ENCODE measurements around the gene MED22.

Gene MED22

GRCh38 chr9:133387680-133388079, 39.7 kb upstream of the MED22 start:
- Histone ChIP-seq H3K4me1 (ENCODE audit: control insufficient read depth in 5 of 5, insufficient read depth in 5 of 5, low read length in 5 of 5) (no peaks in the 10 kb centered on the region), H3K27ac (ENCODE audit: low read depth, low read length) (no peak overlapping the region), H3K9me3 (ENCODE audit: control insufficient read depth in 5 of 5, low read length in 5 of 5) (no peaks in the 10 kb centered on the region), H3K4me3 (ENCODE audit: low read depth in 1 of 5, low read length in 5 of 5) (no peak overlapping the region), H3K27me3 (ENCODE audit: control insufficient read depth in 5 of 5, insufficient read depth in 4 of 5, low read length in 5 of 5) (peaks cover 0 to 7% (median 5%) of the 10 kb centered on the region in 5 donors), H3K36me3 (ENCODE audit: control insufficient read depth in 5 of 5, insufficient read depth in 5 of 5, low read length in 5 of 5) (no peaks in the 10 kb centered on the region), H3K9ac (ENCODE audit: low read length in 5 of 5) (no peak overlapping the region)

GRCh38 chr9:133386338-133386737, 38.4 kb upstream of the MED22 start:
- Histone ChIP-seq H3K36me3 (ENCODE audit: control insufficient read depth in 5 of 5, insufficient read depth in 5 of 5, low read length in 5 of 5) (no peaks in the 10 kb centered on the region), H3K9ac (ENCODE audit: low read length in 5 of 5) (no peak overlapping the region), H3K27ac (ENCODE audit: low read depth, low read length) (no peak overlapping the region)

GRCh38 chr9:133385452-133385851, 37.5 kb upstream of the MED22 start:
- no peak overlapping the region for H3K4me3 ChIP-seq (ENCODE audit: low read depth in 1 of 5, low read length in 5 of 5)
- H3K4me1 ChIP-seq (ENCODE audit: control insufficient read depth in 5 of 5, insufficient read depth in 5 of 5, low read length in 5 of 5), result no peaks in the 10 kb centered on the region
- H3K36me3 ChIP-seq (ENCODE audit: control insufficient read depth in 5 of 5, insufficient read depth in 5 of 5, low read length in 5 of 5), result no peaks in the 10 kb centered on the region
- no peaks in the 10 kb centered on the region for H3K9me3 ChIP-seq (ENCODE audit: control insufficient read depth in 5 of 5, low read length in 5 of 5)
- H3K27ac ChIP-seq (ENCODE audit: low read depth, low read length), result no peak overlapping the region
- H3K27me3 ChIP-seq (ENCODE audit: control insufficient read depth in 5 of 5, insufficient read depth in 4 of 5, low read length in 5 of 5), result peaks cover 0 to 4% (median under 1%) of the 10 kb centered on the region in 5 donors
- H3K9ac ChIP-seq (ENCODE audit: low read length in 5 of 5), result no peak overlapping the region

More at GRCh38 chr9:133386338-133386737, 38.4 kb upstream of the MED22 start:
- Histone ChIP-seq H3K4me3 (ENCODE audit: low read depth in 1 of 5, low read length in 5 of 5) (no peak overlapping the region), H3K4me1 (ENCODE audit: control insufficient read depth in 5 of 5, insufficient read depth in 5 of 5, low read length in 5 of 5) (no peaks in the 10 kb centered on the region), H3K9me3 (ENCODE audit: control insufficient read depth in 5 of 5, low read length in 5 of 5) (no peaks in the 10 kb centered on the region), H3K27me3 (ENCODE audit: control insufficient read depth in 5 of 5, insufficient read depth in 4 of 5, low read length in 5 of 5) (peaks cover 0 to 7% (median 5%) of the 10 kb centered on the region in 5 donors)

- Histone ChIP-seq H3K27ac (ENCODE audit: low read depth, low read length) (no peak overlapping the region), H3K9ac (ENCODE audit: low read length in 5 of 5) (no peak overlapping the region), H3K36me3 (ENCODE audit: control insufficient read depth in 5 of 5, insufficient read depth in 5 of 5, low read length in 5 of 5) (no peaks in the 10 kb centered on the region), H3K9me3 (ENCODE audit: control insufficient read depth in 5 of 5, low read length in 5 of 5) (no peaks in the 10 kb centered on the region), H3K4me1 (ENCODE audit: control insufficient read depth in 5 of 5, insufficient read depth in 5 of 5, low read length in 5 of 5) (no peaks in the 10 kb centered on the region), H3K4me3 (ENCODE audit: low read depth in 1 of 5, low read length in 5 of 5) (no peak overlapping the region), H3K27me3 (ENCODE audit: control insufficient read depth in 5 of 5, insufficient read depth in 4 of 5, low read length in 5 of 5) (peaks cover 0 to 2% (median 0%) of the 10 kb centered on the region in 5 donors)
Measured at GRCh38 chr9:133384736-133385321, 36.9 kb upstream of the MED22 start.

- H3K27ac ChIP-seq (ENCODE audit: low read depth, low read length), result no peak overlapping the region
- H3K4me3 ChIP-seq (ENCODE audit: low read depth in 1 of 5, low read length in 5 of 5), result no peak overlapping the region
- peaks cover 0 to under 1% (median 0%) of the 10 kb centered on the region in 5 donors for H3K9me3 ChIP-seq (ENCODE audit: control insufficient read depth in 5 of 5, low read length in 5 of 5)
- peaks cover 0 to under 1% (median 0%) of the 10 kb centered on the region in 5 donors for H3K4me1 ChIP-seq (ENCODE audit: control insufficient read depth in 5 of 5, insufficient read depth in 5 of 5, low read length in 5 of 5)
- no peaks in the 10 kb centered on the region for H3K27me3 ChIP-seq (ENCODE audit: control insufficient read depth in 5 of 5, insufficient read depth in 4 of 5, low read length in 5 of 5)
- no peak overlapping the region for H3K9ac ChIP-seq (ENCODE audit: low read length in 5 of 5)
- H3K36me3 ChIP-seq (ENCODE audit: control insufficient read depth in 5 of 5, insufficient read depth in 5 of 5, low read length in 5 of 5), result no peaks in the 10 kb centered on the region
Measured at GRCh38 chr9:133383438-133383837, 35.5 kb upstream of the MED22 start.

- H3K4me1 ChIP-seq (ENCODE audit: control insufficient read depth in 5 of 5, insufficient read depth in 5 of 5, low read length in 5 of 5), result peaks cover 0 to 7% (median 2%) of the 10 kb centered on the region in 5 donors
- H3K27ac ChIP-seq (ENCODE audit: low read depth, low read length), result no peak overlapping the region
- H3K9ac ChIP-seq (ENCODE audit: low read length in 5 of 5), result no peak overlapping the region
- H3K27me3 ChIP-seq (ENCODE audit: control insufficient read depth in 5 of 5, insufficient read depth in 4 of 5, low read length in 5 of 5), result no peaks in the 10 kb centered on the region
- no peaks in the 10 kb centered on the region for H3K36me3 ChIP-seq (ENCODE audit: control insufficient read depth in 5 of 5, insufficient read depth in 5 of 5, low read length in 5 of 5)
- peaks cover 0 to 8% (median 2%) of the 10 kb centered on the region in 5 donors for H3K9me3 ChIP-seq (ENCODE audit: control insufficient read depth in 5 of 5, low read length in 5 of 5)
- no peak overlapping the region for H3K4me3 ChIP-seq (ENCODE audit: low read depth in 1 of 5, low read length in 5 of 5)
Measured at GRCh38 chr9:133382507-133383141, 34.7 kb upstream of the MED22 start.

- no peaks in the 10 kb centered on the region for H3K36me3 ChIP-seq (ENCODE audit: control insufficient read depth in 5 of 5, insufficient read depth in 5 of 5, low read length in 5 of 5)
- H3K9me3 ChIP-seq (ENCODE audit: control insufficient read depth in 5 of 5, low read length in 5 of 5), result peaks cover 0 to 8% (median 2%) of the 10 kb centered on the region in 5 donors
- no peaks in the 10 kb centered on the region for H3K27me3 ChIP-seq (ENCODE audit: control insufficient read depth in 5 of 5, insufficient read depth in 4 of 5, low read length in 5 of 5)
- H3K4me1 ChIP-seq (ENCODE audit: control insufficient read depth in 5 of 5, insufficient read depth in 5 of 5, low read length in 5 of 5), result peaks cover 2 to 15% (median 8%) of the 10 kb centered on the region in 5 donors
- no peak overlapping the region for H3K4me3 ChIP-seq (ENCODE audit: low read depth in 1 of 5, low read length in 5 of 5)
- no peak overlapping the region for H3K9ac ChIP-seq (ENCODE audit: low read length in 5 of 5)
- H3K27ac ChIP-seq (ENCODE audit: low read depth, low read length), result no peak overlapping the region
Measured at GRCh38 chr9:133380734-133381133, 32.8 kb upstream of the MED22 start.

- no peaks in the 10 kb centered on the region for H3K36me3 ChIP-seq (ENCODE audit: control insufficient read depth in 5 of 5, insufficient read depth in 5 of 5, low read length in 5 of 5)
- peaks cover 2 to 23% (median 15%) of the 10 kb centered on the region in 5 donors for H3K4me1 ChIP-seq (ENCODE audit: control insufficient read depth in 5 of 5, insufficient read depth in 5 of 5, low read length in 5 of 5)
- H3K9ac ChIP-seq (ENCODE audit: low read length in 5 of 5), result no peak overlapping the region
- peaks cover 0 to 8% (median 2%) of the 10 kb centered on the region in 5 donors for H3K9me3 ChIP-seq (ENCODE audit: control insufficient read depth in 5 of 5, low read length in 5 of 5)
- no peak overlapping the region for H3K4me3 ChIP-seq (ENCODE audit: low read depth in 1 of 5, low read length in 5 of 5)
- H3K27me3 ChIP-seq (ENCODE audit: control insufficient read depth in 5 of 5, insufficient read depth in 4 of 5, low read length in 5 of 5), result no peaks in the 10 kb centered on the region
- H3K27ac ChIP-seq (ENCODE audit: low read depth, low read length), result no peak overlapping the region
Measured at GRCh38 chr9:133379153-133380086, 31.5 kb upstream of the MED22 start.

GRCh38 chr9:133378408-133378962, 30.6 kb upstream of the MED22 start:
- Histone ChIP-seq H3K9ac (ENCODE audit: low read length in 5 of 5) (no peak overlapping the region), H3K27me3 (ENCODE audit: control insufficient read depth in 5 of 5, insufficient read depth in 4 of 5, low read length in 5 of 5) (no peaks in the 10 kb centered on the region), H3K27ac (ENCODE audit: low read depth, low read length) (no peak overlapping the region), H3K36me3 (ENCODE audit: control insufficient read depth in 5 of 5, insufficient read depth in 5 of 5, low read length in 5 of 5) (no peaks in the 10 kb centered on the region), H3K4me3 (ENCODE audit: low read depth in 1 of 5, low read length in 5 of 5) (no peak overlapping the region), H3K4me1 (ENCODE audit: control insufficient read depth in 5 of 5, insufficient read depth in 5 of 5, low read length in 5 of 5) (peaks cover 2 to 32% (median 22%) of the 10 kb centered on the region in 5 donors), H3K9me3 (ENCODE audit: control insufficient read depth in 5 of 5, low read length in 5 of 5) (peaks cover 0 to 8% (median 2%) of the 10 kb centered on the region in 5 donors)
